Amniotic epithelial cell (primary cell): ENCODE data around the gene ZSWIM3.

ENCODE experiments used
- DNase-seq: peaks from one replicate; pipeline ENCODE4 v3.0.0-alpha.2; 2010; ENCODE audit warnings: low read depth

Gene ZSWIM3

DNA sequence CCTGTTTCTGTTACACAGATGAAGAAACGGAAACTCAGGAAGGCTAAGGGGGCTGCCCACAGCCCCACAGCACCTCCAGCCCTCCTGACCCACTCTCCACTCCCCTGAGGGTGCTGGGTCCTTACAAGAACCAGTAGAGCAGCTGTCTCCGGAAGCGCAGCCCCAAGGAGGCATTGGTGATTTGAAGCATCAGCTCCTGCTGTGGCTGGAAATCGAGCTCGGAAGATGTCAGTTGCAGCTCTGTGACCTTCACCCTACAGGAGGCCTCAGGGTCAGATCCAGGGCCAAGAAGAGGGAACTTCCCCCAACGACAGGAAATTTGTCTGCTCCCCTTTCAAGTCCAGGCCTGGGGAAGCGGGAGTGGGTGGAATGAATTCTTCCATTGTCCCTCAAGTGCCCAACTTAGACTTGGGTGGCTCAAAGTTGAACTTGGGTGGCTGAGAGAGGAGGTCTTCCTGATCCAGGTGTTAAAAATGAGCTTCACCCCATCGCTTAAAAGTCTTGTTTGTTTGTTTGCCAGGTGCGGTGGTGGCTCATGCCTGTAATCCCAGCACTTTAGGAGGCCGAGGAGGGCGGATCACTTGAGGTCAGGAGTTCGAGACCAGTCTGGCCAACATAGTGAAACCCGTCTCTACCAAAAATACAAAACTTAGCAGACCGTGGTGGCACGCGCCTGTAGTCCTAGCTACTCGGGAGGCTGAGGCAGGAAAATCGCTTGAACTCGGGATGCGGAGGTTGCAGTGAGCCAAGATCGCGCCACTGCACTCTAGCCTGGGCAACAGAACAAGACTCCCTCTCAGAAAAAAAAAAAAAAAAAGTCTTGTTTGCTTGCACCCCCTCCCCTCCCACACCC is 52.6 kb downstream of the ZSWIM3 start:
- DNase-seq, result no peak

DNA sequence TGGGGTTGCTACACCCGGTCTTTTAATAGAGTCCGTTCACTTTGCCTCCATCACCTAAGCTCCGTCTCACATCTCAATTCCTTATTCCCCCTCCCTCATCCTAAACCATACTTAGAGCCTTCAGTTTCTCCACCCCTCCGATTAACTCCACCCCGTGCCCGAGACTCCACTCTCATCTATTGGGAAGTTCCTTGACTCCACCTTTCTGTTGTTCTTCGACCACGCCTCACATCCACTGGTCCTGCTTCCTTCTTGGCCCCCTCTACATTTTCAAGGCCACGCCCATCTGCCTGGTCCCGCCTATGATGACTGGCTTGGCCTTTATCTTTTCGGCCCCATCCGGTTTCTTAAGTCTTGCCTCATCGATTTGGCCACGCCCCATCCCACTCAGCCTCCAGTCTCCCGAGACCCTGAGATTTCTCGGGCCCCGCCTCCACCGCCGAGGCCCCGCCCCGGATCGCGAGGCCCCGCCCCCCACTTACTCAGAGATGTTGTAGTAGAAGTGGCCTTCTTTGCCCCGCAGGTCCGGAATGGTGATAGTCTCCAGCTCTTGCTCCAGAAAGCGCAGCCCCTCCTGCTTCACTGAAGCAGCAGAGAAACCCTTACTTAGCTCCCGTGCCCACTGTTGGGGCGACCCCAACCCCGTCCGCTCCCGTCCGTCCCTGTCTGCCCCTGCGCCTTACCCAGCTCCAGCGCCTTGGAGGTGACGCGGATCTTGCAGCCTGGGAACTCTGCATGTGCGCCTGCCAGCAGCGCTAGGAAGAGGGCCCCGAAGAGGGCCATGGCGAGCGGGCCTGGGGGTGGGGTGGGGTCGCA is 53.5 kb downstream of the ZSWIM3 start:
- DNase-seq, result peak; percentile 100

DNA sequence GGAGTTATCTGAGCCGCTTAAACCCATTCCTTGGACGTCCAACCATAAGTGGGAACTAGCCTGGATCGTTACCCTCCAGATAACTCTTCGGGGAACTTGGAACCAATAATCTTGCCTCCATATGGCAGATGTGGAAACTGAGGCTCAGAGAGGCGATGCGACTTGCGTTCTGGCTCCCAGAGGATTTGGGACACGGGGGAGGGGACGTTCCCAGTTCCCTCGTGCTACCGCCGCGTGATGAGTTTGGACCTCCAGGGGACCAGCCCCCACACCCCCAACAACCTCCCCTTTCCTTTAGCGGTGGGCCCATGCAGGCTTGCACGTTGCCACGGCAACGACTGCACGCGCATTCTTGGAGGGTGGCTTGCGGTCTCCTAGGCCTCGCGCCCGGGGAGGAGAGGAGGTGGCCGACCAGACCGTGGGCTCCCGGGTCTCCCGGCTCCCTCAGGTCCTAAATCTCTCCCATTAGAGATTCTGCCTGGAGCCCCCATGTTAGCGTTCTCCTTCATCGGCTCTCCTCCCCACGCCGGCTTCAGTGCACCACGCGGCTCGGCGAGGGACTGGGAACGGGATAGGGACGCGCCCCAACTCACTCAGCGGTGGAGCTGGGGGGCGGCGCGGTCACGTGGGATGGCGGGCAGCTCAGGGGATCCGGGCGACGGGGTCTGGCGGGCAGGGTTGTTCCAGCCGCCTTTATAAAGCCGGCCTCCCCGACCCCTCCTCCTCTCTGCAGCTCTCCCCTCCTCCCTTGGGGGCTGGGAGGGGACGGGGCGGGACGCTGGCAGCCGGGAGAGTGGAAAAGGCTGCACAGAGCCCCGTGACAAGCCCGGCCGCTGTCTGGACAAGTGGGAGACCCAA is 54.3 kb downstream of the ZSWIM3 start, which contains the start of gene PLTP:
Gene PLTP (minus strand): TSS at position 670 of the 858 bp plus-strand sequence. CDS start 703 bp downstream, outside the sequence.
- peak; percentile 55 for DNase-seq

DNA sequence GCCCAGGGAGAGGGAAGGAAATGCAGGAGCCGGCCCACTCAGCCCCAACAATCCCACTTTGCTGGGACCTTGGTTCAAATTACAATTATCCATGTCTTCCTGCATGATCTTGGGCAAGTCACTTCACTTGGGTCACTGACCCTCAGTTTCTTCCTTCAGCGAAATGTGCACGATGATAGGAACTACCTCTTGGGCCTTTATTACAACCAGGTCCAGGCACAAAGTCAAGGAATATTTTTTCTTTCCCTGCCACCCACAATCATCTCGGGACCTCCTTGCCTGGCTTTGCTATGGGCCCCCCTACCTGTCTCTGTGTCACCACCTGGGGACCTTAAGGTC is 54.9 kb downstream of the ZSWIM3 start:
- DNase-seq, result no peak

DNA sequence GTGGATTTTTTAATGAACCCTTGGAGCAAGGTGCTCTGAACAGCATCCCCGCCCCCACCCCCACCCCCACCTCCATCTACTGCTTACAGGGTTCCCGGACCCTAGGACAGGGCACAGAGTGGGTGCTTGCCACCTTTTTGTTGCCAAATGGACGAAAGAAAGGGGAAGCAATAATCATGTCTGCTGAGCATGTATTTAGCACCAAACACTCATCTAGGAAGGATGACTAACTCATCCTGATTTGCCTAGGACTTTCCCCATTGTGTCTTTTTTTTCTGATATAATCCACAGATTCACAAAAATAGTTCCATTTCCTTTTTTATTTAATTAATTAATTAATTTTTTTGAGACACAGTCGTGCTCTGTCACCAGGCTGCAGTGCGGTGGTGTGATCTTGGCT is 55.7 kb downstream of the ZSWIM3 start:
- DNase-seq, result no peak

DNA sequence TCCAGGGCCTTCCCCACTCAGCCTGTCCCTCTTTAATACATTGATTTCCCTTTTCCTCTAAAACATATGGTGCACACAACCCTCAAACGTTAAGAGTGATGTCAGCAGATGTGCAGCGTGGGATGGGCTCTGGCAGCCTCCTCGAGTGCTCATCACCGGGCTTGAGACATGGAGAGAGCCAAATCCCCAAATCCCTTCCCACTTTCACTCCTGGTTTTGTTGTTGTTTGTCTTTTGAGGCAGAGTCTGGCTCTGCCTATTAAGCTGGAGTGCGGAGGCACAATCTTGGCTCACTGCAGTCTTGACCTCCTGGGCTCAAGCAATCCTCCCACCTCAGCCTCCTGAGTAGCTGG is 60.4 kb downstream of the ZSWIM3 start:
- DNase-seq, result peak; percentile 65

DNA sequence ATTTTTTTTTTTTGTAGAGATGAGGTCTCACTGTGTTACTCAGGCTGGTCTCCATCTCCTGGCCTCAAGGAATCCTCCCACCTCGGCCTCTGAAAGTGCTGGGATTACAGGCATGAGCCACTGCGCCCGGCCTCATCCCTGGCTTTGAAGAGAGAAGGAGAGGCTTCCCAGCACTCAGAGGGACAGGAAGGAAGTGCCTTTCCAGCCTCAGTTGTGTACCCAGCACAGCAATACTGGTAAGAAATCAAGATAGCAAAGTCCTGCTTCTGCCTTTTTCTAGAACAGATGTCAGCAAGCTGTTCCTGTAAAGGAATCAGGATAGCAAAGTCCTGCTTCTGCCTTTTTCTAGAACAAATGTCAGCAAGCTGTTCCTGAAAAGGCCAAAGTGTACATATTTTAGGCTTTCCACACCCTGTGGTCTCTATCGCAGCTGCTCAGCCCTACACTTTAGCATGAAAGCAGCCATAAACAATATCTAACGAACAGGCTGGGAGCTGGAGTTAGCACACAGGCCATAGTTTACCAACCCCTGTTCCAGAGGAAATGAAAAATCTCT is 60.8 kb downstream of the ZSWIM3 start:
- DNase-seq, result peak; percentile 54

DNA sequence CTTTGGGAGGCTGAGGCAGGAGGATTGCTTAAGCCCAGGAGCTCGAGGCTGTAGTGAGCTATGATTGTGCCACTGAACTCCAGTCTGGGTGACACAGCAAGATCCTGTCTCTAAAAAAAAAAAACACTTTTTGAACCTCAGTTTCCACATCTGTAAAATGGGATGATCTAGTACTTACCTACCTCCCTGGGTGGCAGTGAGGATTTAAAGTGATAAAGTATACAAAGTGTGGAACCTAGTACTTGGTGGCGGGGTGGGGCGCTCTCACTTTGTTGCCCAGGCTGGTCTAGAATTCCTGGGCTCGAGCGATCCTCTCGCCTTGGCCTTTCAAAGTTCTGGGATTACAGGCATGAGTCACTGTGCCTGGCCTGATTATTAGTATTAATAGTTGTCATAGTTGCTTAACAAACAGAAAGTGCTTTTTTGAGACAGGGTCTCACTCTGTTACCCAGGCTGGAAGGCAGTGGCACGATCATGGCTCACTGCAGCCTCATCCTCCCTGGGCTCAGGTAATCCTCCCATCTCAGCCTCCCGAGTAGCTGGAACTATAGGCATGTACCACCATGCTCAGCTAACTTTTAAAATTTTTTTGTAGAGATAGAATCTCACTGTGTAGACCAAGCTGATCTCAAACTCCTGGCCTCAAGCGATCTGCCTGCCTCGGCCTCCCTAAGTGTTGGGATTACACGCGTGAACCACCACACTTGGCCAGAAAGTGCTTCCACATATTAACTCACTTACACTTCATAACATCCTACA is 61.5 kb downstream of the ZSWIM3 start:
- DNase-seq, result peak; percentile 57

DNA sequence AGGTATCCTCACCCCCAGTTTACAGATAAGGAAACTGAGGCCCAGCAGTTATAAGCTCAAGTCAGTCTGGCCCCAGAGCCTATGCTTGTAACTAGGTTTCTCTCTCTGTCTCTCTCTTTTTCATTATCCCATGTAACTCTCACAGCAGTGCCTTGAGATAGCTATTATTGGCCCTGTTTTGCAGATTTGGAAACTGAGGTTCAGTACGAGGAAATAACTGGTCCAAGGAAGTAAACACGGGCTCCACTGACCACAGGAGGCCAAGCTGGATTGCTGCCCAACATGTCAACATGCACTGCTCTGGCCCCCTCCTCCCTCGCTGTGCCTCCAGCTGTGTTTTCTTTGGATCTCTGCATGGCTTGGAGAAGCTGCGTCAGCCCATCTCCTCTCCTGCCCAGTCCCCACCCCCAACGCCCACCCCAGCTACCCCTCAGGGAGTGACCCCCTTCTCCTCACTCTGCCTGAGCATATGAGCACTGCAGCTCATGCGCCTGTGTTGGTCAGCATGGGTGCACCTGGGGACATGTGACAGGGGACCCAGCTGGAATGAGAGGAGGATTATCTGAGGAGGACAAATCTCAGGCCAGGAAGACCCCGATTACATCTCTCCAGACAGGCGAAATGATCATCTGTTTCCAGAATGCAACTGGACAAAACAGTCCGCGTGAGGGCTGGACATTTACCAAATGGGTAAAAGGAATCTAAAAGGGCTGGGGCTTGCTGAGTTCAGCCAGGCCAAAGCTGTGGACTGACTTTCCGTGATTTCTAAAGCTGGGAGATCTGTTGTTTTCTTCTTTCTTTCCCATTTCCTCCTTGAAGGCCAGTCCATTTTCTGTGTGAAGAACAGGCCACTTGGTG is 62.4 kb downstream of the ZSWIM3 start:
- peak; percentile 83 for DNase-seq

DNA sequence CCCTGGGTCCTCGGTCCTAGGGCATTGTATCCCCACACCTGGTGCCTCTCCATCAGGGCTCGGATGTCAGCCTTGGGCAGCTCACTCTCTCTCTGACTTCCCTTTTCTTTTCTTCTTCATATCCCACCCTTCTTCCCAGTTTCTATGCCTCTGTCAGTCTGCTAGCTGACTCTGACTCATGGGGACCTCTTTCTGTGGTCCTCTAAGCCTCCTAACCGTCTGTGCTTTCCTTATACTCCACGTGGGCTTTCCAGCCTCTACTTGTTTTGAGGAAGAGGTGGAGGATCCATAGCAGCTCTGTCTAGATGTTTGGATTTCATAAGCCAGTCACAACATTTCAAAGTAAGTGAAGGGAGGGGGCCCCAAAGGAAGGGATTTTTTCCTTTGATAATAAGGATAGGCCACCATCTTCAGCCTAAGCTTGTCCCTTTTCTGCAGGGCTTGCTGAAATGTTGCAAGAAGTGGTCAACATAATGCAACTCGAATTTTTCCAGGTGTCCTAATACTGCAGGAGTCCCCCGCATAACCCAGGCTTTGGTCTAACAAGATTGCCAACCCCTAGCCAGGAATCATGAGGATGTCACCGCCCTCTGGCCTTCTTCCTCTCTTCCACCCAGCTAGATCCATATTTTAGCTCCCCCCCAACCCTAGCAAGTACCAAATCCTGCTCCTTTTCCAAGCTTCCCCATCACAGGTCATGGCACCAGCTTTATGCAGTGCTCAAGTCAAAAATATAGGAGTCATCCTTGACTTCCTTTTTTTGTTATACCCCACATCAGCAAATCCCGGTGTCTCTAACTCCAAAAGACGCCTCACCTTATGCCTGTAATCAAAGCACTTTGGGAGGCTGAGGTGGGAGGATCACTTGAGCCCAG is 63.3 kb downstream of the ZSWIM3 start:
- peak; percentile 70 for DNase-seq

DNA sequence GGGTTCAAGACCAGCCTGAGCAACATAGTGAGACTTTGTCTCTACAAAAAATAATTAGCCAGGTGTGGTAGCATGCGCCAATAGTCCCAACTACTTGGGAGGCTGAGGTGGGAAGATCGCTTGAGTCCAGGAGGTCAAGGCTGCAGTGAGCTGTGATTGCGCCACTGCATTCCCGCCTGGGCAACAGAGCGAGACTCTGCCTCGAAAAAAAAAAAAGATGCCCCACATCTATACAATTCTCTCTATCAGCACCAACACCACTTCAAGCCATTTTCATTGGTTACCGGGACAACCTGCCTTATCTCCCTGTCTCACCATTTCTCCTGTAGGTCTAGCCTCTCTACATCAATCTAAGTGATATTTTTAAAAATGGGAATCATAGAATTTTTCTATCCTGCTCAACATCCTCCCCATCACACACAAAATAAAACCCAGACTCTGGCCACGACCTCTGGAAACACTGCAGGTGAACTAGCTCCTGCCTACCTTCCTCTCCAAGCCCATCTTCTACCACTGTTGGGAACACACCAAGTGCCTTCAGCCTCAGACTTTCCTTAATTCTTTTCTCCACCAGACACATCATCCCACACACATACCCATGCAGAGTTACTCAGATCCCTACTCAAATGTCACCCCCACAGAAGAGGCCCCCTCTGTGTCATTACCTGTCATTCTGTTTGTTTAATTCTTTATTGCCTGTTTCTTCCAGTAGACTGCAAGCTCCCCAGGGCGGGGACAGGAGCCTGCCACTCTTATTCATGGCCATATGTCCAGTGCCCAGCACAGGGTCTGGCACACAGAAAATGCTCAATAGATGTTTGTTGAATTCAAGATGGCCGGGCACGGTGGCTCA is 64.1 kb downstream of the ZSWIM3 start:
- no peak for DNase-seq

DNA sequence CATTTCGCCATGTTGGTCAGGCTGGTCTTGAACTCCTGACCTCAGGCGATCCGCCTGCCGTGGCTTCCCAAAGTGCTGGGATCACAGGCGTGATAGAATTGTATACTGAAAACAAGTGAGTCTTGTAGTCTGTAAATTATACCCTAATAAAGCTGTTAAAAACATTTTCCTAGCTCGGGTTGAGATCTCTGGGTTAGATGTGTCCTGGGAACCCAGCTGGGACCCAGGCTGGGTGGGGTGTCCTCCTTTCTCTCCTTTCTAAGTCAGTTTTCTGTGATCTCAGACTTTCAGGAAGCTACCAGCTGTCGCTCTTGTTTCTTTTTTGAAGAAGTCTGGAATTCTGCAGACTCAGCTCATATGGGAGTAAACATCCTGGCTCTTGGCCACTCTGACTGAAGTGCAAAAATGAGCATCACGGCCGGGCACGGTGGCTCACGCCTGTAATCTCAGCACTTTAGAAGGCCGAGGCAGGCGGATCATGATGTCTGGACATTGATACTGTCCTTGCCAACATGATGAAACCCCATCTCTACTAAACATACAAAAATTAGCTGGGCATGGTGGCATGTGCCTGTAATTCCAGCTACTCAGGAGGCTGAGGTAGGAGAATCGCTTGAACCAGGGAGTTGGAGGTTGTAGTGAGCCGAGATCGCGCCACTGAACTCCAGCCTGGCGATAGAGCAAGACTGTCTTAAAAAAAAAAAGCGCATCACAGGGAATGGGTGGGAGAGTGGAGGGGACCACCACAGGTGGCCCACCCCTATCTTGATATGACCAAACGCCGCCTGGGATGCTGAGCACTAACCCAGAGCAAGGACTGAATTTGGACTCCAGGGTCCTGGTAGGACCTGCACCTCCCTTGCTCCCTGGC is 67.2 kb downstream of the ZSWIM3 start:
- DNase-seq, result peak; percentile 77

DNA sequence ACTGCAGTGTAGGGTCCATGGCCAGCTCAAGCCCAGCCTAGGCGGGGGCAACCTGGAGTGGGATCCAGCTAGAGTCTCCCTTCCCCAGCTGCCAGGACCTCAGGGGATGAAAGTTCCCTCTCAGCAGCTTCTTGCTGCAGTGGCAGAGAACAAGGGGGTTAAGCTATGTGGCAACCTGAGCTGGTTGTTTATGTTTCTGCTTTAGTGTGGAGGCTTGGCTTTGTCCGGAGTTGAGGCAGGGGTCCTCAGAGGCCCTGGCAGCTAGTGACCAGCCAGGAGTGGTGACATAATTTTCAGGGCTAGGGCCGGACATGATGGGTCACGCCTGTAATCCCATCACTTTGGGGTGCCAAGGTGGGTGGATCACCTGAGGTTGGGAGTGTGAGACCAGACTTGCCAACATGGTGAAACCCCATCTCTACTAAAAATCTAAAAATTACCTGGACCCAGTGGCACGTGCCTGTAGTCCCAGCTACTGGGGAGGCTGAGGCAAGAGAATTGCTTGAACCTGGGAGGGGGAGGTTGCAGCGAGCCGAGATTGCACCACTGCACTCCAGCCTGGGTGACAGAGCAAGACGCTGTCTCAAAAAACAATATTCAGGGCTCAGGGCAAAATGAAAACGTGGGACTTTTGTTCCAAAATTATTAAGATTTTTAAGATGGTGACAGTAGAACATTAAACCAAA is 68.5 kb downstream of the ZSWIM3 start:
- no peak for DNase-seq

DNA sequence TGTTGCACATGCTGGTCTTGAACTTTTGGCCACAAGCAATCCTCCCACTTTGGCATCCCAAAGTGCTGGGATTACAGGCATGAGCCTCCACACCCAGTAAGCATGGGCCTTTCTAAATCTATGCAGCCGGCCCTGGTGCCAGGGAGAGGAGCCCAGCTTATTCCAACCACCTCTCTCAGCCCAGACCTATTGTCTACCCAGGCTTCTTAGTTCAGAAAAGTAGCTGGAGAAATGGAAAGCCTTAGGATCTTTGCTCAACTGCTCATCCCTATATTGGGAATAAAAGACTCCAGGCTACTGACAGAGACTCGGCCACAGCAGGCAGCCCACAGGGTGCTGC is 69.3 kb downstream of the ZSWIM3 start:
- DNase-seq, result no peak

DNA sequence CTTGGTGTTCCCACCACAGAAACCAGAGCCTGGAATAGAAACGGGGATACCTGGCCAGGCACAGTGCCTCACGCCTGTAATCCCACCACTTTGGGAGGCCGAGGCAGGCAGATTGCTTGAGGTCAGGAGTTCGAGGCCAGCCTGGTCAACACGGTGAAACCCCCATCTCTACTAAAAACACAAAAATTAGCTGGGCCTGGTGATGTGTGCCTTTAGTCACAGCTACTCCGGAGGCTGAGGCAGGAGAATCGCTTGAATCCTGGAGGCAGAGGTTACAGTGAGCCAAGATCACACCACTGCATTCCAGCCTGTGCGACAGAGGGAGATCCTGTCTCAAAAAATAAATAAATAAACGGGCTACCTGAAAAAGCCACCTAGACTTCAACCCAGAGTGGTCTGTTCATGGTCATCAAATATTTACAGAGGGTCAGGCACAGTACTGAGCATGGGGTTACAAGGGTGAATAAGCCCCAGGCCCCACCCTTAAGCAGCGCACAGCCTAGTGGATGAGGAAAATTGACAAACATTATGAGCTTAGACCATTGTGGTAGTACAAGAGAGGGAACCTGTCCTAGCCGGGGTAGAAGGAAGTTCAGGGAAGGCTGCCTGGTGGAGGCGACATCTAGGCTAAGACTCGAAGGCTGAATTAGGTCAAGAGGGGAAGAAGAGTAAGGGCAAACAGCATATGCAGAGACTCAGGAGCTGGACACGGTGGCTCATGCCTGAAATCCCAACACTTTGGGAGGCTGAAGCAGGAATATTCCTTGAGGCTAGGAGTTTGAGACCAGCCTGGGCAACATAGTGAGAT is 69.9 kb downstream of the ZSWIM3 start:
- DNase-seq, result no peak
